MM.1S (cell line): Measurements from ENCODE around the gene PPP1R3E.
"Not testable (repeated sequence)": the region's sequence is repeated elsewhere in the genome, so short reads cannot be mapped to it uniquely, and the experiment has no call there.

Experiments
- DNase-seq: peaks from one replicate; pipeline ENCODE4 v3.0.0-alpha.2; 2015
- H2AFZ ChIP-seq: fragments of 300-600 bp; sonication (generic); 2 replicates; pipeline ENCODE4 v1.6.0; 2016; ENCODE audit warnings: antibody characterized with exemption, low read length
- H3F3A ChIP-seq: fragments of 300-600 bp; sonication (generic); 2 replicates; pipeline ENCODE4 v1.6.1; 2016; ENCODE audit warnings: mild to moderate bottlenecking, antibody characterized with exemption, low read length, moderate library complexity, mixed read lengths; ENCODE audit not compliant: insufficient read depth
- H3K27ac ChIP-seq: fragments of 300-600 bp; sonication (generic); 2 replicates; pipeline ENCODE4 v1.5.1; 2016; ENCODE audit warnings: mild to moderate bottlenecking, low read length
- H3K27me3 ChIP-seq: fragments of 300-600 bp; sonication (generic); replicated peaks from 2 replicates; pipeline ENCODE4 v1.6.0; 2016; ENCODE audit warnings: low read length; ENCODE audit not compliant: insufficient read depth
- H3K36me3 ChIP-seq: fragments of 300-600 bp; sonication (generic); replicated peaks from 2 replicates; pipeline ENCODE4 v1.6.1; 2016; ENCODE audit warnings: mild to moderate bottlenecking, low read length, mixed read lengths; ENCODE audit not compliant: insufficient read depth
- H3K4me1 ChIP-seq: fragments of 300-600 bp; sonication (generic); 2 replicates; pipeline ENCODE4 v1.6.1; 2016; ENCODE audit warnings: low read length, mixed read lengths
- H3K4me2 ChIP-seq: fragments of 300-600 bp; sonication (generic); 2 replicates; pipeline ENCODE4 v1.6.0; 2016; ENCODE audit warnings: low read depth, low read length
- H3K4me3 ChIP-seq: fragments of 300-600 bp; sonication (generic); 2 replicates; pipeline ENCODE4 v1.5.1; 2016; ENCODE audit warnings: low read length, mixed read lengths
- H3K79me2 ChIP-seq: fragments of 300-600 bp; sonication (generic); 2 replicates; pipeline ENCODE4 v1.6.1; 2016; ENCODE audit warnings: mixed run types, low read length, mixed read lengths
- H3K9ac ChIP-seq: fragments of 300-600 bp; sonication (generic); 2 replicates; pipeline ENCODE4 v1.6.1; 2016; ENCODE audit warnings: low read length, mixed read lengths
- H3K9me2 ChIP-seq: fragments of 300-600 bp; sonication (generic); replicated peaks from 2 replicates; pipeline ENCODE4 v1.6.1; 2016; ENCODE audit warnings: mild to moderate bottlenecking, low read length, mixed read lengths; ENCODE audit not compliant: insufficient read depth
- H3K9me3 ChIP-seq: fragments of 300-600 bp; sonication (generic); replicated peaks from 2 replicates; pipeline ENCODE4 v1.6.1; 2016; ENCODE audit warnings: mild to moderate bottlenecking, low read length, mixed read lengths; ENCODE audit not compliant: insufficient read depth
- H4K20me1 ChIP-seq: fragments of 300-600 bp; sonication (generic); 2 replicates; pipeline ENCODE4 v1.6.1; 2016; ENCODE audit warnings: mild to moderate bottlenecking, low read length, moderate library complexity, mixed read lengths; ENCODE audit not compliant: insufficient read depth
- CTCF ChIP-seq: fragments of 300-600 bp; sonication (generic); IDR thresholded peaks from 2 replicates; pipeline ENCODE4 v1.5.1; 2016; ENCODE audit warnings: antibody characterized with exemption, low read length, mixed read lengths
- EZH2 ChIP-seq: fragments of 300-600 bp; sonication (generic); optimal IDR thresholded peaks from 2 replicates; pipeline ENCODE3; 2017; ENCODE audit warnings: low read depth, mild to moderate bottlenecking, antibody characterized with exemption, low read length, mixed read lengths
- EZH2phosphoT487 ChIP-seq: fragments of 300-600 bp; sonication (generic); IDR thresholded peaks from 2 replicates; pipeline ENCODE4 v1.6.1; 2018; ENCODE audit warnings: antibody characterized with exemption, low read length

The PPP1R3E gene

DNA sequence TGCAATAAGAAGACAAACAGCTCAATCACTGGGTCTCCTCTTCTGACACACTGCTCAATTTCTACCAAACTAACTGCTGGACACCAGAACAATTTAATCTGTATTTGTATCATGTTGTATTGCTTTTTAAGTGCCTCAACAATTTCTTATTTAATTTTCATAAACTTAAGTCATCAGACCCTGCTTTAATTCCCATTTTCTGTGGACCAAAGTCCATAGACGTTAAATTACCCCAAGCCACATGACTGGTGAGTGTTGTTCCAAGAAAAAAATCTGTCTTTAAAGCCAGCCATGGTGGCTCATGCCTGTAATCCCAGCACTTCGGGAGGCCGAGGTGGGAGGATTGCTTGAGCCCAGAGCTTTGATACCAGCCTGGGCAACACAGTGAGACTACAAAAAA is 25.5 kb downstream of the PPP1R3E start:
- Histone ChIP-seq H3K4me1 (no peaks in the 10 kb centered on the region), H3K27ac (no peak overlapping the region), H3K4me3 (no peak overlapping the region), H3K4me2 (no peak overlapping the region), H3K36me3 (no peaks in the 10 kb centered on the region), H4K20me1 (no peaks in the 10 kb centered on the region), H3K9me2 (no peaks in the 10 kb centered on the region), H3K9ac (no peak overlapping the region), H3F3A (no peaks in the 10 kb centered on the region), H2AFZ (no peak overlapping the region), H3K79me2 (no peaks in the 10 kb centered on the region), H3K27me3 (no peaks in the 10 kb centered on the region), H3K9me3 (no peaks in the 10 kb centered on the region)
- DNase-seq: no peak
- TF ChIP-seq EZH2 (no peak), EZH2phosphoT487 (no peak), CTCF (no peak)

GRCh38 chr14:23275412-23275811 is 27.2 kb downstream of the PPP1R3E start:
- H3K27me3 ChIP-seq: no peaks in the 10 kb centered on the region
- TF ChIP-seq EZH2 (no peak), CTCF (no peak), EZH2phosphoT487 (no peak)
- H3K9me3 ChIP-seq: no peaks in the 10 kb centered on the region
- no peaks in the 10 kb centered on the region for H3K36me3 ChIP-seq
- no peak overlapping the region for H3K4me2 ChIP-seq
- no peaks in the 10 kb centered on the region for H4K20me1 ChIP-seq
- DNase-seq: no peak
- H2AFZ ChIP-seq: no peak overlapping the region
- H3K79me2 ChIP-seq: no peaks in the 10 kb centered on the region
- H3K9ac ChIP-seq: no peak overlapping the region
- H3F3A ChIP-seq: no peaks in the 10 kb centered on the region
- no peaks in the 10 kb centered on the region for H3K4me1 ChIP-seq
- H3K4me3 ChIP-seq: no peak overlapping the region
- H3K9me2 ChIP-seq: no peaks in the 10 kb centered on the region
- H3K27ac ChIP-seq: no peak overlapping the region

DNA sequence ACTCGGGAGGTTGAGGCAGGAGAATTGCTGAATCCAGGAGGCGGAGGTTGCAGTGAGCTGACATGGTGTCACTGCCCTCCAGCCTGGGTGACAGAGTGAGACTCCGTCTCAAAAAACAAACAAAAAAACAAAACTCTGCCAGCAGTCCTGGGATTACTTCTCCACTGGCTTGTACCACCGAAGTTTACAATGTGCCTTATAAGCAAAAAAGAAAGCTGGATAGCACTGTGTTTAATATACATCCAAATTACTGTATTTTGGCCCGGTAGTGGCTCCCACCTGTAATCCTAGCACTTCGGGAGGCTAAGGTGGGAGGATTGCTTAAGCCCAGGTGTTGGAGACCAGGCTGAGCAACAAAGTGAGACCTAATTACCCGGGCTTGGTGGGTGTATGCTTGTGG is 33.5 kb downstream of the PPP1R3E start:
- Histone ChIP-seq H3K4me3 (no peak overlapping the region), H3F3A (no peaks in the 10 kb centered on the region), H3K4me2 (no peak overlapping the region), H3K4me1 (no peaks in the 10 kb centered on the region), H3K27ac (no peak overlapping the region), H3K9ac (no peak overlapping the region), H3K9me3 (no peaks in the 10 kb centered on the region), H3K9me2 (no peaks in the 10 kb centered on the region), H3K27me3 (no peaks in the 10 kb centered on the region), H2AFZ (no peak overlapping the region), H3K36me3 (no peaks in the 10 kb centered on the region), H3K79me2 (no peaks in the 10 kb centered on the region), H4K20me1 (no peaks in the 10 kb centered on the region)
- no peak for DNase-seq
- TF ChIP-seq CTCF (no peak), EZH2 (no peak)

DNA sequence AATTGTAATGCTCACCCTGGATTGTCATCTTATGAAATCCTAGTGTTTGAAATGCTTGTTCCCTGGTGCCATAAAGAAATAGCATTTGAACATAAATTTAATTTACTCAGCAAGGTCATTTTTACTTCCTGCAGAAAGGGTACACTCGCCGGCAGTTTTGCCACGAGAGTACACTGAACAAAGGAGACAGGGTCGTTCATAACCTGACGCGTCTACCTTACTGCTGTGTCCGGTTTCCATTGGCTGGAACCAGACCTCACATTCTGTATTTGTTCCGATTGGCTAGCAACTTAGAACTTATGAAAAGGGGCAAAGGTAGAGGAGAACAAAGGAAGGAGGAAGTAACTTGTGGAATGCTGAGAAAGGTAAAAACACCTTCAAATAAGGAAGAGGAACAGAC is 41.8 kb downstream of the PPP1R3E start:
- not testable (repeated sequence) for H3K27ac ChIP-seq, H3K36me3 ChIP-seq, H3K4me3 ChIP-seq, H3K9ac ChIP-seq, H4K20me1 ChIP-seq, H3K9me3 ChIP-seq, H2AFZ ChIP-seq, H3K9me2 ChIP-seq, H3K4me1 ChIP-seq, H3F3A ChIP-seq, H3K4me2 ChIP-seq, DNase-seq, H3K79me2 ChIP-seq, H3K27me3 ChIP-seq
